HG03439 (cell line): ENCODE data around the gene PDF.

Experiments used
- ATAC-seq: cut with Tn5 transposase; IDR thresholded peaks from one replicate; pipeline ENCODE4 v1.9.1; 2021; ENCODE audit warnings: mild to moderate bottlenecking, moderate library complexity; ENCODE audit not compliant: unreplicated experiment

Gene PDF

DNA sequence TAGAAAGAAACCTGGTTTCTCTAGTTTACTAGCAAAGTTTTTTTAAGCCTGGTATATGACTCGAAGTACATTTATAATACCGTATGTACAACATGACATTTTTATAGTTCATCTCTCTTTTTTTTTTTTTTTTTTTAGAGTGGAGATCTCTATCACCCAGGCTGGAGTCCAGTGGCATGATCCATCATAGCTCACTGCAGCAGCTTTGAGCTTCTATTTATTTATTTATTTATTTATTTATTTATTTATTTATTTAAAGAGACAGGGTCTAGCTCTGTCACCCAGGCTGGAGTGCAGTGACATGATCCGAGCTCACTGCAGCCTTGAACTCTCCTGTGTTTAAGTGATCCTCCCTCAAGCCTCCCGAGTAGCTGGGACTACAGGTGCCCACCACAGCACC lies 45.1 kb downstream of the PDF start:
- ATAC-seq, result no peak

- no peak for ATAC-seq
Observed at GRCh38 chr16:69283851-69284250, 46.5 kb downstream of the PDF start.

DNA sequence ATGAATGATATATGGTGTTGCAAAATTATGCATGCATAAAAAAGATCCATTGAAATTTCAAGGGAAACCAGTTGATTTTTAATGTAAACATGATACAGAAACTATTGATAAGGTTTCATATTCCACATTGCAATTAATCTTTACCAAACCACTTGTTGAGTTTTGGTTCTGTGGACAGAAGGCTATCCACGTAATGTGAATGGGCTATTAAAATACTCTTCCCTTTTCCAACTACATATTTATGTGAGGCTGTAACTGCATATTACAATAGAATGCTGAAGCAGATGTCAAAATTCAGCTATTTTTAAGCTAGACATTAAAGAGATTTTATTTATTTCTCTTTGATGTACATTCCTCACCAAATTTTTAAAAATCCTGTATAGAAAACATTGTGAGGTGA lies 53.0 kb downstream of the PDF start:
- ATAC-seq, result no peak
